Peyer's patch (tissue), 4 donors: ENCODE data around the gene SCN3B.

Experiments used
- CTCF ChIP-seq, 6 experiments: fragments of 450-650 bp in 4 of 6; fragments of 200-600 bp in 2 of 6; sonication (generic) in 1 of 6; IDR thresholded peaks; one replicate each; pipeline ENCODE4 v1.5.1; 2017 to 2019; ENCODE audit warnings: antibody characterized with exemption in 6 of 6, mild to moderate bottlenecking in 3 of 6, moderate library complexity in 1 of 6
- POLR2A ChIP-seq, 2 donors: fragments of 450-650 bp; IDR thresholded peaks; one replicate each; pipeline ENCODE4 v1.5.1; 2017; ENCODE audit warnings: antibody characterized with exemption in 2 of 2, mild to moderate bottlenecking in 2 of 2, moderate library complexity in 2 of 2

GRCh38 chr11:123645286-123645975 is 9.0 kb downstream of the SCN3B start:
- no peak for TF ChIP-seq CTCF (IDR thresholded peaks at IDR 0.05)
- TF ChIP-seq POLR2A (IDR thresholded peaks at IDR 0.05) = no peak
